ENCODE results near the gene KIFC3. TPM values are rescaled to one million over a fixed set of nuclear protein-coding genes. Genes with fewer than 3 reads are reported as not detected.
A peak's percentile ranks its signal among the peaks of the same experiment; 100 is the strongest.
"Not testable (repeated sequence)": the region's sequence is repeated elsewhere in the genome, so short reads cannot be mapped to it uniquely, and the experiment has no call there.

KIFC3 gene
- total and polyA plus RNA-seq, 7 donors: 3.1 to 17.8 (median 6.6) TPM

- TF ChIP-seq CTCF (IDR thresholded peaks at IDR 0.05): no peak
- DNase-seq (no peak), ATAC-seq (no peak)
- Histone ChIP-seq H3K4me3 (no peak overlapping the region), H3K27ac (no peak overlapping the region), H3K27me3 (ENCODE audit: insufficient read depth in 3 of 3, low read length in 2 of 3) (no peaks in the 10 kb centered on the region), H3K9me3 (no peaks in the 10 kb centered on the region), H3K4me1 (peaks cover 60% of the 10 kb centered on the region), H3K36me3 (ENCODE audit: insufficient read depth in 1 of 2, low read depth in 1 of 2) (no peaks in the 10 kb centered on the region)
- intact Hi-C loops (cut with DNase I): loop anchor here (5.0 kb wide), 1 partner anchor 63 kb away; no protein-coding TSS in a partner anchor
- WGBS, 3 donors: 67 to 77% (median 69%) methylated on average over 6 of the region's 6 CpGs
Observed at GRCh38 chr16:57798953-57799599, 3.2 kb downstream of the KIFC3 start.

GRCh38 chr16:57798267-57798810 is 4.0 kb downstream of the KIFC3 start:
- Histone ChIP-seq H3K27ac (peak overlapping the region; percentile 79), H3K9me3 (no peaks in the 10 kb centered on the region), H3K36me3 (ENCODE audit: insufficient read depth in 1 of 2, low read depth in 1 of 2) (no peaks in the 10 kb centered on the region), H3K4me3 (peak overlapping the region; percentile 54), H3K27me3 (ENCODE audit: insufficient read depth in 3 of 3, low read length in 2 of 3) (no peaks in the 10 kb centered on the region), H3K4me1 (peaks cover 53% of the 10 kb centered on the region)
- intact Hi-C loops (cut with DNase I): loop anchor here (5.0 kb wide), 1 partner anchor 64 kb away; no protein-coding TSS in a partner anchor
- DNase-seq (no peak), ATAC-seq (no peak)
- no peak for TF ChIP-seq CTCF (IDR thresholded peaks at IDR 0.05)
- WGBS, 3 donors: 84 to 91% (median 88%) methylated on average over 16 of the region's 16 CpGs

- WGBS, 3 donors: 38 to 50% (median 49%) methylated on average over 39 to 42 of the region's 42 CpGs
- ATAC-seq (peak; percentile 68 to 86 (median 73)), DNase-seq (peak; percentile 49 to 73)
- Histone ChIP-seq H3K4me3 (peak overlapping the region; percentile 54), H3K4me1 (peaks cover 47% of the 10 kb centered on the region), H3K27me3 (ENCODE audit: insufficient read depth in 3 of 3, low read length in 2 of 3) (no peaks in the 10 kb centered on the region), H3K36me3 (ENCODE audit: insufficient read depth in 1 of 2, low read depth in 1 of 2) (no peaks in the 10 kb centered on the region), H3K27ac (peak overlapping the region; percentile 79), H3K9me3 (no peaks in the 10 kb centered on the region)
- no peak for TF ChIP-seq CTCF (IDR thresholded peaks at IDR 0.05)
- intact Hi-C loops (cut with DNase I): loop anchor here (5.0 kb wide), 1 partner anchor 65 kb away; no protein-coding TSS in a partner anchor
Observed at GRCh38 chr16:57797526-57798266, 4.6 kb downstream of the KIFC3 start.

- 56 to 70% (median 62%) methylated on average over 12 to 13 of the region's 13 CpGs for WGBS, 3 donors
- intact Hi-C loops (cut with DNase I): loop anchor here (5.0 kb wide), 1 partner anchor 65 kb away; no protein-coding TSS in a partner anchor
- no peak for DNase-seq
- TF ChIP-seq CTCF (IDR thresholded peaks at IDR 0.05): no peak
- peaks cover 47% of the 10 kb centered on the region for H3K4me1 ChIP-seq
- H3K27ac ChIP-seq: peak overlapping the region; percentile 79
- peak; percentile 16 to 36 (median 20) for ATAC-seq
- H3K27me3 ChIP-seq (ENCODE audit: insufficient read depth in 3 of 3, low read length in 2 of 3): no peaks in the 10 kb centered on the region
- peak overlapping the region; percentile 54 for H3K4me3 ChIP-seq
- no peaks in the 10 kb centered on the region for H3K9me3 ChIP-seq
- H3K36me3 ChIP-seq (ENCODE audit: insufficient read depth in 1 of 2, low read depth in 1 of 2): no peaks in the 10 kb centered on the region
Observed at GRCh38 chr16:57797216-57797525, 5.1 kb downstream of the KIFC3 start.

- H3K9me3 ChIP-seq: not testable (repeated sequence)
- intact Hi-C loops (cut with DNase I): loop anchor here (5.0 kb wide), 1 partner anchor 66 kb away; no protein-coding TSS in a partner anchor
Observed at GRCh38 chr16:57796014-57796413, 6.3 kb downstream of the KIFC3 start.

More at GRCh38 chr16:57796014-57796413, 6.3 kb downstream of the KIFC3 start:
- H3K27me3 ChIP-seq (ENCODE audit: insufficient read depth in 3 of 3, low read length in 2 of 3); H3K4me3 ChIP-seq; H3K27ac ChIP-seq; H3K36me3 ChIP-seq (ENCODE audit: insufficient read depth in 1 of 2, low read depth in 1 of 2); DNase-seq; ATAC-seq: not testable (repeated sequence)
- peaks cover 49% of the 10 kb centered on the region for H3K4me1 ChIP-seq
- 87 to 96% (median 91%) methylated on average over 5 of the region's 5 CpGs for WGBS, 3 donors
